Tibial nerve (tissue), 4 donors: ENCODE data around the gene MRPL33. TPM values are rescaled to one million over a fixed set of nuclear protein-coding genes. Genes with fewer than 3 reads are reported as not detected.

Source experiments
- DNase-seq, 2 donors: peaks; one replicate each; pipeline ENCODE4 v3.0.0-alpha.2; 2019; ENCODE audit warnings: low spot score in 2 of 2
- H3K27ac ChIP-seq, 4 donors: fragments of 200-600 bp; sonication (generic) in 3 of 4; one replicate each; pipeline ENCODE4 v1.5.1; 2017 to 2019; ENCODE audit warnings: mild to moderate bottlenecking in 1 of 4
- H3K27me3 ChIP-seq, 2 donors: fragments of 200-600 bp; sonication (generic) in 1 of 2; one replicate each; pipeline versions ENCODE4 v1.5.1 to v1.6.0; 2017 to 2019
- H3K36me3 ChIP-seq, 3 donors: fragments of 200-600 bp; sonication (generic); one replicate each; pipeline ENCODE4 v1.5.1; 2018 to 2019
- H3K4me1 ChIP-seq, 4 donors: fragments of 200-600 bp; sonication (generic) in 3 of 4; one replicate each; pipeline ENCODE4 v1.5.1; 2017 to 2019
- H3K4me3 ChIP-seq, 4 donors: fragments of 200-600 bp; sonication (generic) in 3 of 4; one replicate each; pipeline ENCODE4 v1.5.1; 2017 to 2019; ENCODE audit warnings: mild to moderate bottlenecking in 1 of 4, moderate library complexity in 1 of 4
- H3K9me3 ChIP-seq, 4 donors: fragments of 200-600 bp; sonication (generic) in 3 of 4; one replicate each; pipeline ENCODE4 v1.5.1; 2017 to 2019
- EP300 ChIP-seq, 2 donors: sonication (generic); formaldehyde crosslinking; IDR thresholded peaks; one replicate each; pipeline ENCODE4 v1.6.1; 2017; ENCODE audit warnings: antibody characterized with exemption in 2 of 2, mild to moderate bottlenecking in 1 of 2
- POLR2A ChIP-seq, 2 donors: fragments of 450-650 bp; IDR thresholded peaks; one replicate each; pipeline ENCODE4 v1.6.1; 2017; ENCODE audit warnings: antibody characterized with exemption in 2 of 2, mild to moderate bottlenecking in 2 of 2, moderate library complexity in 2 of 2
- WGBS, 2 donors: methylation state at CpG; one replicate each; pipeline ENCODE4 v1.1.5; 2018; 5-methylcytosine and 5-hydroxymethylcytosine counted together
- total RNA-seq, 4 donors: library from RNA; depleted of rRNA; stranded (reverse); fragments of >200 nt; gene quantifications; one replicate each; pipeline ENCODE4 v1.1.0, GENCODE V29; 2016
- TF ChIP-seq, protein P1 (sequence below), 5 experiments: fragments of 200-600 bp in 3 of 5; fragments of 450-650 bp in 2 of 5; sonication (generic) in 3 of 5; IDR thresholded peaks; one replicate each; pipeline ENCODE4 v1.5.1; 2016 to 2019; ENCODE audit warnings: antibody characterized with exemption in 5 of 5, mild to moderate bottlenecking in 3 of 5, moderate library complexity in 2 of 5

The MRPL33 gene
- total RNA-seq, 4 donors from 2014 or later, result 101 to 186 (median 119) TPM

DNA sequence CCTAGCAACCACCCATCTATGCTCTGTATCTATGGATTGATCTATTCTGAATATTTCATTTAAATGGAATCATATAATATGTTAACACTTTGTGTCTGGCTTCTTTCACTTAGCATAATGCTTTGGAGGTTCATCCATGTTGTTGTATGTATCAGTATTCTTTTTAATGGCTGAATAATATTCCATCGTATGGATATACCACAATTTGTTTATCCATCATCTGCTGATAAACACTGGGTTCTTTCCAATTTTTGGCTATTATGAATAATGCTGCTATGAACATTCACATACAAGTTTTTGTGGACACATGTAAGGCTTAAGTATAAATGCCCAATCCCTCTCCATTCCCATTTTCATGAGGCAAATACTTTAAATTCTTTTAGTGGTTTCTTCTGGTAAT, 52.9 kb downstream of the MRPL33 start:
- H3K36me3 ChIP-seq, result no peaks in the 10 kb centered on the region
- DNase-seq, result no peak
- H3K9me3 ChIP-seq, result peaks cover 0 to 8% (median 2%) of the 10 kb centered on the region in 4 donors
- no peak overlapping the region for H3K27ac ChIP-seq
- 100% methylated on average over 1 of the region's 1 CpG for WGBS, 2 donors
- H3K27me3 ChIP-seq, result no peaks in the 10 kb centered on the region
- H3K4me3 ChIP-seq, result no peak overlapping the region
- TF ChIP-seq, protein P1, sequence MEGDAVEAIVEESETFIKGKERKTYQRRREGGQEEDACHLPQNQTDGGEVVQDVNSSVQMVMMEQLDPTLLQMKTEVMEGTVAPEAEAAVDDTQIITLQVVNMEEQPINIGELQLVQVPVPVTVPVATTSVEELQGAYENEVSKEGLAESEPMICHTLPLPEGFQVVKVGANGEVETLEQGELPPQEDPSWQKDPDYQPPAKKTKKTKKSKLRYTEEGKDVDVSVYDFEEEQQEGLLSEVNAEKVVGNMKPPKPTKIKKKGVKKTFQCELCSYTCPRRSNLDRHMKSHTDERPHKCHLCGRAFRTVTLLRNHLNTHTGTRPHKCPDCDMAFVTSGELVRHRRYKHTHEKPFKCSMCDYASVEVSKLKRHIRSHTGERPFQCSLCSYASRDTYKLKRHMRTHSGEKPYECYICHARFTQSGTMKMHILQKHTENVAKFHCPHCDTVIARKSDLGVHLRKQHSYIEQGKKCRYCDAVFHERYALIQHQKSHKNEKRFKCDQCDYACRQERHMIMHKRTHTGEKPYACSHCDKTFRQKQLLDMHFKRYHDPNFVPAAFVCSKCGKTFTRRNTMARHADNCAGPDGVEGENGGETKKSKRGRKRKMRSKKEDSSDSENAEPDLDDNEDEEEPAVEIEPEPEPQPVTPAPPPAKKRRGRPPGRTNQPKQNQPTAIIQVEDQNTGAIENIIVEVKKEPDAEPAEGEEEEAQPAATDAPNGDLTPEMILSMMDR (IDR thresholded peaks at IDR 0.05), result no peak
- TF ChIP-seq EP300 (IDR thresholded peaks at IDR 0.05), result no peak
- no peak for TF ChIP-seq POLR2A (IDR thresholded peaks at IDR 0.05)
- H3K4me1 ChIP-seq, result no peaks in the 10 kb centered on the region

DNA sequence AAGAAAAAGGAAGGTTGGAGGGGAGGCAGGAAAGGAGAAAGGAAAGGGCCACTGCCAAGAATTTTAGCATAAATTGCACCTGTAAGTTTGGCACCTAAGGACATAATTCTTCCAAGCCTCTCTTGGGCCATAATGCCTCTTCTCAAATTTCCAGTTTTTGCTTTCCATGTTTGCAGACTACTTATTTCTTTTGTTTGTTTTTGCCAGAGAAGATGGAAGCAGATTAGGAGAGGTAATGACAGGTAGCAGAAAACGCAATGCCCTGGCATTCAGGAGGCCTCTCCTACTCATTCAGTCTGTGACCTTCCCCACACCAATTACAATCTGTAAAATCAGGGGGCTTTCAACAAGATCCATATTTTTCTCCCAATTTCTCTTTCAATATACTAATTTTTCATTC, 56.8 kb downstream of the MRPL33 start:
- peaks cover 0 to 8% (median 0%) of the 10 kb centered on the region in 4 donors for H3K4me1 ChIP-seq
- peaks cover 0 to 3% (median 0%) of the 10 kb centered on the region in 3 donors for H3K36me3 ChIP-seq
- TF ChIP-seq EP300 (IDR thresholded peaks at IDR 0.05) (no peak), POLR2A (IDR thresholded peaks at IDR 0.05) (no peak)
- TF ChIP-seq, protein P1 (IDR thresholded peaks at IDR 0.05), result no peak
- H3K4me3 ChIP-seq, result no peak overlapping the region
- DNase-seq, result no peak
- 81 to 88% methylated on average over 1 of the region's 1 CpG for WGBS, 2 donors
- H3K27ac ChIP-seq, result no peak overlapping the region
- no peaks in the 10 kb centered on the region for H3K27me3 ChIP-seq
- peaks cover 0 to 8% (median 2%) of the 10 kb centered on the region in 4 donors for H3K9me3 ChIP-seq

Other genes with a start within 250 kb of the MRPL33 start
- gene ZNF512, start 188.7 kb upstream of the MRPL33 start, total RNA-seq, result 10 to 100 TPM; 29.9 to 52.0 (median 42.4) TPM
- gene CCDC121, start 142.7 kb upstream of the MRPL33 start, total RNA-seq, result 1 to 10 TPM; 3.8 to 7.2 (median 4.7) TPM
- 10 to 100 TPM; 16.3 to 22.2 (median 19.8) TPM for gene GPN1, start 142.7 kb upstream of the MRPL33 start, total RNA-seq
- 10 to 100 TPM; 30.2 to 36.3 (median 33.8) TPM for gene SUPT7L, start 108.1 kb upstream of the MRPL33 start, total RNA-seq
- 10 to 100 TPM; 22.9 to 31.2 (median 28.6) TPM for gene SLC4A1AP, start 107.8 kb upstream of the MRPL33 start, total RNA-seq
- 1 to 10 TPM; 1.2 to 8.1 (median 4.4) TPM for gene RBKS, start 118.7 kb downstream of the MRPL33 start, total RNA-seq
- gene BABAM2, start 119.0 kb downstream of the MRPL33 start, total RNA-seq, result 10 to 100 TPM; 24.3 to 46.1 (median 44.5) TPM